ENCODE results near the gene ZFPM1.
"Not testable (repeated sequence)": the region's sequence is repeated elsewhere in the genome, so short reads cannot be mapped to it uniquely, and the experiment has no call there.

Gene ZFPM1

GRCh38 chr16:88518411-88519111 is 65.5 kb downstream of the ZFPM1 start:
- not testable (repeated sequence) for DNase-seq

- DNase-seq = no peak
Measured at GRCh38 chr16:88519240-88519639, 66.2 kb downstream of the ZFPM1 start.

- no peak for DNase-seq
Measured at GRCh38 chr16:88519938-88520653, 67.0 kb downstream of the ZFPM1 start.

GRCh38 chr16:88521674-88522073 is 68.6 kb downstream of the ZFPM1 start:
- DNase-seq = no peak

GRCh38 chr16:88522276-88522949 is 69.3 kb downstream of the ZFPM1 start:
- no peak for DNase-seq

- DNase-seq = no peak
Measured at GRCh38 chr16:88523309-88524161, 70.5 kb downstream of the ZFPM1 start.

GRCh38 chr16:88524274-88524972 is 71.3 kb downstream of the ZFPM1 start:
- DNase-seq = no peak

- DNase-seq = no peak
Measured at GRCh38 chr16:88524973-88525662, 72.0 kb downstream of the ZFPM1 start.

GRCh38 chr16:88525663-88525990 is 72.5 kb downstream of the ZFPM1 start:
- DNase-seq = no peak

GRCh38 chr16:88526008-88526905 is 73.2 kb downstream of the ZFPM1 start:
- no peak for DNase-seq

GRCh38 chr16:88526906-88527185 is 73.8 kb downstream of the ZFPM1 start:
- no peak for DNase-seq

GRCh38 chr16:88527186-88527936 is 74.3 kb downstream of the ZFPM1 start:
- no peak for DNase-seq

- no peak for DNase-seq
Measured at GRCh38 chr16:88527937-88528743, 75.1 kb downstream of the ZFPM1 start.

- DNase-seq = no peak
Measured at GRCh38 chr16:88528902-88529318, 75.8 kb downstream of the ZFPM1 start.

- DNase-seq = no peak
Measured at GRCh38 chr16:88529596-88529995, 76.5 kb downstream of the ZFPM1 start.

GRCh38 chr16:88530051-88530857 is 77.2 kb downstream of the ZFPM1 start:
- no peak for DNase-seq

- no peak for DNase-seq
Measured at GRCh38 chr16:88530858-88531203, 77.8 kb downstream of the ZFPM1 start.

- no peak for DNase-seq
Measured at GRCh38 chr16:88531346-88531745, 78.3 kb downstream of the ZFPM1 start.

Measured in DMS 273 treated with DMSO at 0.1 percent for 48 hours (cell line).